OCI-LY3 (cell line): Measurements from ENCODE around the gene DNAJC17.

Source experiments
- CTCF ChIP-seq: fragments of 200-600, 300-600 bp; sonication (generic); IDR thresholded peaks from 2 replicates; pipeline ENCODE4 v1.5.1; 2014; ENCODE audit warnings: antibody characterized with exemption, low read length, low read depth
- EZH2phosphoT487 ChIP-seq: fragments of 200-600 bp; shearing (Covaris generic); IDR thresholded peaks from 2 replicates; pipeline ENCODE4 v1.6.1; 2018; ENCODE audit warnings: antibody characterized with exemption, mixed run types, low read depth

DNA sequence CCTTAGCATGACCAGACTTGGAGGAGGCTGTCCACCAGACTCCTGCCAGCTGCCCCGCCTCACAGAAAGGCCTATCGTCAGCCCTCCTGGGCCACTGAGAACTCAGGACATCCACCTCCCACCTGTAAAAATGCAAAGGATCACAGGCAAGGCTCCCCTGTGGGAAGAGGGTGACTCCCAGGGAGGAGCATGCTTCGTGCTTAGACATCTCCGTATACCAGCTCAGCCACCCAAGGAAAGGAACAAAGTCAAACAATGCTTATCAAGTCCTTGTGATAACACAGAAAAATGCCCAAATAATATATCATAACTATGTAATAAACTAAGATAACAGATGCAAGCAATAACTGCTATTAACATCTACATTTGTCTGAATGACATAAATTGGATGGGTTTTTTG is 56.4 kb downstream of the DNAJC17 start:
- no peak for TF ChIP-seq CTCF
- no peak for TF ChIP-seq EZH2phosphoT487
